CD8-positive, alpha-beta memory T cell (primary cell): Measurements from ENCODE around the gene DDX1. TPM values are rescaled to one million over a fixed set of nuclear protein-coding genes. Genes with fewer than 3 reads are reported as not detected.
A peak's percentile ranks its signal among the peaks of the same experiment; 100 is the strongest.

ENCODE experiments used
- CTCF ChIA-PET: fragments of 350-600 bp; sonication (Branson Sonifier 250); formaldehyde crosslinking; loops from one replicate; lab custom pipeline; 2021; ENCODE audit warnings: antibody characterized with exemption; lab: Charles Lee
- POLR2A ChIA-PET: fragments of 350-600 bp; sonication (Branson Sonifier 250); formaldehyde crosslinking; loops from one replicate; lab custom pipeline; 2021; ENCODE audit warnings: antibody characterized with exemption; lab: Charles Lee
- DNase-seq, 5 donors: peaks; one replicate each; pipeline versions ENCODE4 v3.0.0 to v3.0.0-alpha.2; 2020 to 2022; ENCODE audit warnings: mixed read lengths in 1 of 5
- H3K27ac ChIP-seq: one replicate; pipeline ENCODE4 v1.7.0; 2013; ENCODE audit warnings: low read depth, mild to moderate bottlenecking, low read length, moderate library complexity
- H3K27me3 ChIP-seq: 2 replicates; pipeline ENCODE4 v1.7.0; 2013; ENCODE audit warnings: low read length, mild to moderate bottlenecking; ENCODE audit not compliant: insufficient read depth, poor library complexity, severe bottlenecking
- H3K36me3 ChIP-seq: 2 replicates; pipeline ENCODE4 v1.7.0; 2013; ENCODE audit warnings: mild to moderate bottlenecking, low read length, moderate library complexity; ENCODE audit not compliant: insufficient read depth
- H3K4me1 ChIP-seq: 2 replicates; pipeline ENCODE4 v1.7.0; 2013; ENCODE audit warnings: mild to moderate bottlenecking, low read length, moderate library complexity; ENCODE audit not compliant: insufficient read depth
- H3K4me3 ChIP-seq: 2 replicates; pipeline ENCODE4 v1.7.0; 2013; ENCODE audit warnings: mild to moderate bottlenecking, low read length
- H3K9me3 ChIP-seq: 2 replicates; pipeline ENCODE4 v1.7.0; 2013; ENCODE audit warnings: mild to moderate bottlenecking, low read length
- H3K27ac Mint-ChIP-seq, 8 donors: one replicate each; pipeline ENCODE4 v1.8.0; 2020 to 2021; ENCODE audit warnings: mixed read lengths in 8 of 8, mild to moderate bottlenecking in 6 of 8, inconsistent platforms in 3 of 8, moderate library complexity in 3 of 8
- H3K27me3 Mint-ChIP-seq, 2 donors: one replicate each; pipeline ENCODE4 v1.8.0; 2020 to 2021; ENCODE audit warnings: mixed read lengths in 2 of 2, mild to moderate bottlenecking in 1 of 2, moderate library complexity in 1 of 2
- H3K36me3 Mint-ChIP-seq, 3 donors: one replicate each; pipeline ENCODE4 v1.8.0; 2020 to 2021; ENCODE audit warnings: mixed read lengths in 3 of 3, inconsistent platforms in 1 of 3, mild to moderate bottlenecking in 1 of 3
- H3K4me1 Mint-ChIP-seq, 3 donors: one replicate each; pipeline ENCODE4 v1.8.0; 2020 to 2021; ENCODE audit warnings: mixed read lengths in 3 of 3, inconsistent platforms in 1 of 3, mild to moderate bottlenecking in 1 of 3
- H3K4me3 Mint-ChIP-seq, 7 donors: one replicate each; pipeline ENCODE4 v1.8.0; 2020 to 2021; ENCODE audit warnings: mixed read lengths in 7 of 7, mild to moderate bottlenecking in 6 of 7, moderate library complexity in 4 of 7, inconsistent platforms in 2 of 7
- H3K9me3 Mint-ChIP-seq, 5 donors: one replicate each; pipeline ENCODE4 v1.8.0; 2020 to 2022; ENCODE audit warnings: mixed read lengths in 5 of 5, mild to moderate bottlenecking in 3 of 5, moderate library complexity in 2 of 5, inconsistent platforms in 1 of 5
- polyA plus RNA-seq: library from polyadenylated mRNA; unstranded; fragments of 300-500 nt; fragmentation: Illumina TruSeq; gene quantifications from one replicate; pipeline ENCODE4 v1.2.3, GENCODE V29; 2021
- total RNA-seq, 2 experiments: library from RNA; stranded (reverse); gene quantifications; one replicate each; pipeline ENCODE4 v1.2.3, GENCODE V29; 2021

Gene DDX1
- total and polyA plus RNA-seq, 3 experiments from 2014 or later = 54.1 to 137 (median 132) TPM

- Mint-ChIP-seq H3K9me3 (no peaks in the 10 kb centered on the region), H3K4me3 (no peak overlapping the region), H3K27ac (peak overlapping the region in 1 of 8 donors; percentile 33), H3K36me3 (peaks cover 23 to 93% (median 37%) of the 10 kb centered on the region in 3 donors), H3K27me3 (no peaks in the 10 kb centered on the region), H3K4me1 (peaks cover 0 to 7% (median 4%) of the 10 kb centered on the region in 3 donors)
- no peak overlapping the region for H3K4me3 ChIP-seq
- H3K9me3 ChIP-seq = no peaks in the 10 kb centered on the region
- POLR2A ChIA-PET = no interaction called here
- peaks cover 73% of the 10 kb centered on the region for H3K36me3 ChIP-seq
- H3K27ac ChIP-seq = no peak overlapping the region
- no peaks in the 10 kb centered on the region for H3K27me3 ChIP-seq
- no peaks in the 10 kb centered on the region for H3K4me1 ChIP-seq
- CTCF ChIA-PET = interaction anchor here (1.1 to 1.9 kb wide), 2 partner anchors 24 to 35 kb away, joined by 3 to 4 read pairs; no protein-coding TSS in a partner anchor
- DNase-seq = no peak
Measured at GRCh38 chr2:15601681-15602080, 10.0 kb downstream of the DDX1 start.

DNA sequence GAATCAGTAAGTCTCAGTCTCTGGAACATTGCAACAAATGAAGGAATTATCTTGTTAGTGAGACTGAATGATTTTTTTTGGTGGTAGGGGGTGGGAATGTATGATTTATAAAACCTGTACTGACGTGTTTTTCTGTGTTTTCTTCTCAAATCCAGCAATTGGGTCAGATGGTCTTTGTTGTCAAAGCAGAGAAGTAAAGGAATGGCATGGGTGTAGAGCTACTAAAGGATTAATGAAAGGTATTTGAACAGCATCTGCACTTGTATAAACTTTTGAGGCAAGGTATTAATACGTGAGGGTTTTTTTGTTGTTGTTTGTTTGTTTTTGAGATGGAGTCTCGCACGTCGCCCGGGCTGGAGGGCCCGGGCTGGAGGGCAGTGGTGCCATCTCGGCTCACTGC, 10.7 kb downstream of the DDX1 start:
- Mint-ChIP-seq H3K27ac (no peak overlapping the region), H3K36me3 (peaks cover 23 to 93% (median 36%) of the 10 kb centered on the region in 3 donors), H3K4me1 (peaks cover 0 to 5% (median 4%) of the 10 kb centered on the region in 3 donors), H3K27me3 (no peaks in the 10 kb centered on the region), H3K4me3 (no peak overlapping the region), H3K9me3 (no peaks in the 10 kb centered on the region)
- Histone ChIP-seq H3K4me1 (no peaks in the 10 kb centered on the region), H3K4me3 (no peak overlapping the region), H3K9me3 (no peaks in the 10 kb centered on the region), H3K36me3 (peaks cover 73% of the 10 kb centered on the region), H3K27ac (no peak overlapping the region), H3K27me3 (no peaks in the 10 kb centered on the region)
- CTCF ChIA-PET = interaction anchor here (1.9 kb wide), 1 partner anchor 25 kb away, joined by 4 read pairs; no protein-coding TSS in a partner anchor
- POLR2A ChIA-PET = no interaction called here
- DNase-seq = no peak

- ChIA-PET POLR2A (no interaction called here), CTCF (no interaction called here)
- Mint-ChIP-seq H3K36me3 (peaks cover 23 to 94% (median 35%) of the 10 kb centered on the region in 3 donors), H3K27me3 (no peaks in the 10 kb centered on the region), H3K27ac (peak overlapping the region in 1 of 8 donors; percentile 24), H3K9me3 (no peaks in the 10 kb centered on the region), H3K4me3 (no peak overlapping the region), H3K4me1 (peaks cover 0 to 5% (median 4%) of the 10 kb centered on the region in 3 donors)
- Histone ChIP-seq H3K4me3 (no peak overlapping the region), H3K9me3 (no peaks in the 10 kb centered on the region), H3K27me3 (no peaks in the 10 kb centered on the region), H3K4me1 (no peaks in the 10 kb centered on the region), H3K36me3 (peaks cover 77% of the 10 kb centered on the region), H3K27ac (no peak overlapping the region)
- DNase-seq = no peak
Measured at GRCh38 chr2:15603044-15603765, 11.5 kb downstream of the DDX1 start.

GRCh38 chr2:15603948-15604347, 12.3 kb downstream of the DDX1 start:
- Mint-ChIP-seq H3K27ac (peak overlapping the region in 1 of 8 donors; percentile 23), H3K36me3 (peaks cover 23 to 89% (median 35%) of the 10 kb centered on the region in 3 donors), H3K9me3 (no peaks in the 10 kb centered on the region), H3K27me3 (no peaks in the 10 kb centered on the region), H3K4me3 (no peak overlapping the region), H3K4me1 (peaks cover 0 to 5% (median under 1%) of the 10 kb centered on the region in 3 donors)
- no peak overlapping the region for H3K27ac ChIP-seq
- H3K4me1 ChIP-seq = no peaks in the 10 kb centered on the region
- ChIA-PET CTCF (no interaction called here), POLR2A (no interaction called here)
- no peak overlapping the region for H3K4me3 ChIP-seq
- DNase-seq = no peak
- no peaks in the 10 kb centered on the region for H3K9me3 ChIP-seq
- H3K27me3 ChIP-seq = no peaks in the 10 kb centered on the region
- H3K36me3 ChIP-seq = peaks cover 73% of the 10 kb centered on the region

DNA sequence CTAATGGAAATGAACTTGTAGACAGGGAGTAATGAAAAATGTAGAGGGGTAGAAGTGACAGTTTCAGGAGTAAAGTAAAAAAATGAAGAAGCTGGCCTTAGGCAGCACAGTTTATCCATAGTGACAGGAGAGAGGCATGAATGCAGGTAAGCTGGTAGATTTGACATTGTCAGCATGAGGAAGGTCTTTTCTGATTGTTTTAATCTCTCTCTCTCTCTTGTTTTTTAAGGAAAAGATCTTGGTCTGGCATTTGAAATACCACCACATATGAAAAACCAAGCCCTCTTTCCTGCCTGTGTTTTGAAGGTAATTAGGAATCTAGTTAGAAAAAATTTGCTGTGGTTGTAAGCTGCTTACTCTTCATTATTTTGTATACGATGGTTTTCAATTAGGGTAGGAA, 14.1 kb downstream of the DDX1 start:
- Mint-ChIP-seq H3K36me3 (peaks cover 28 to 92% (median 41%) of the 10 kb centered on the region in 3 donors), H3K4me3 (no peak overlapping the region), H3K4me1 (peaks cover 0 to 5% (median 0%) of the 10 kb centered on the region in 3 donors), H3K9me3 (no peaks in the 10 kb centered on the region), H3K27me3 (no peaks in the 10 kb centered on the region), H3K27ac (peak overlapping the region in 1 of 8 donors; percentile 48)
- no peak for DNase-seq
- H3K4me1 ChIP-seq = no peaks in the 10 kb centered on the region
- peaks cover 65% of the 10 kb centered on the region for H3K36me3 ChIP-seq
- no peaks in the 10 kb centered on the region for H3K27me3 ChIP-seq
- no peak overlapping the region for H3K27ac ChIP-seq
- no peaks in the 10 kb centered on the region for H3K9me3 ChIP-seq
- CTCF ChIA-PET = no interaction called here
- H3K4me3 ChIP-seq = no peak overlapping the region
- POLR2A ChIA-PET = no interaction called here

DNA sequence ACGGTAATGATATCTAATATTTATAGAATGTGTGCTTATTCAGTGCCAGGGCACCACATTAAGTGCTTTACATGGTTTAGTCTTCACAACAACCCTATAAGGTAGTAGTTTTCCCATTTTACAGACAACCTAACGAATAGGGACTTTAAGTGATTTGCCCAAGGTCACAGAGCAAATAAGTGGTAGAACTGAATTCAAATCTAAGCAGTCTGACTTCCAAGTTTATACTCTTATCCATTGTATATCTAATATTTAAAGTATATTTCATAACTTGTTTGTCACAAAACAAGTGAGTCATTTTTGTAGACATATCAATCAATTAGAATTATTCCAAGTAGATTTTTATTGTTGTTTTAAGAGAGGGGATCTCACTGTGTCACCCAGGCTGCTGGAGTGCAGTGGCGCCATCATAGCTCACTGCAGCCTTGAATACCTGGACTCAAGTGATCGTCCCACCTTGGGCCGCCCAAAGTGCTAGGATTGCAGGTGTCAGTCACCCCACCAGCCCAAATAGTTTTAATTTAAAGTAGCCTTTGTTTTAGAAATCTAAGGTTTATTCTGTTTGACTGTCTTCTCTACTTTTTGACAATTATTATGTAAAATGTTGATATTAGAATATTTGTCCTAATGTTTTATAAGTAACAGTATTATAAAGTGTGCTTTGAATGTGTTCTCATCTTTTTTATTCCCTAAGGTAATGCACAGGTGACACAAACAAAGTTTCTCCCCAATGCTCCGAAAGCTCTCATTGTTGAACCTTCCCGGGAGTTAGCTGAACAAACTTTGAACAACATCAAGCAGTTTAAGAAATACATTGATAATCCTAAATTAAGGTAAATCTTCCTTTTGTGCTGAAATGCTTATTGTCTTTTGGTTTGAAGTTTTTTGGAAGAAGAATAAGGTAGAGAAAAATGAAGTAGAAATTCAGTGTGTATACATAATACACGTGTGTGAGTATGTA, 15.1 kb downstream of the DDX1 start:
- CTCF ChIA-PET = no interaction called here
- peaks cover 0 to 5% (median 0%) of the 10 kb centered on the region in 3 donors for H3K4me1 Mint-ChIP-seq
- H3K27ac Mint-ChIP-seq = no peak overlapping the region
- H3K9me3 Mint-ChIP-seq = no peaks in the 10 kb centered on the region
- H3K27me3 Mint-ChIP-seq = no peaks in the 10 kb centered on the region
- Histone ChIP-seq H3K4me1 (no peaks in the 10 kb centered on the region), H3K36me3 (peaks cover 60% of the 10 kb centered on the region), H3K27me3 (no peaks in the 10 kb centered on the region), H3K27ac (no peak overlapping the region), H3K9me3 (no peaks in the 10 kb centered on the region), H3K4me3 (no peak overlapping the region)
- H3K4me3 Mint-ChIP-seq = no peak overlapping the region
- peaks cover 28 to 82% (median 36%) of the 10 kb centered on the region in 3 donors for H3K36me3 Mint-ChIP-seq
- POLR2A ChIA-PET = no interaction called here
- no peak for DNase-seq

DNA sequence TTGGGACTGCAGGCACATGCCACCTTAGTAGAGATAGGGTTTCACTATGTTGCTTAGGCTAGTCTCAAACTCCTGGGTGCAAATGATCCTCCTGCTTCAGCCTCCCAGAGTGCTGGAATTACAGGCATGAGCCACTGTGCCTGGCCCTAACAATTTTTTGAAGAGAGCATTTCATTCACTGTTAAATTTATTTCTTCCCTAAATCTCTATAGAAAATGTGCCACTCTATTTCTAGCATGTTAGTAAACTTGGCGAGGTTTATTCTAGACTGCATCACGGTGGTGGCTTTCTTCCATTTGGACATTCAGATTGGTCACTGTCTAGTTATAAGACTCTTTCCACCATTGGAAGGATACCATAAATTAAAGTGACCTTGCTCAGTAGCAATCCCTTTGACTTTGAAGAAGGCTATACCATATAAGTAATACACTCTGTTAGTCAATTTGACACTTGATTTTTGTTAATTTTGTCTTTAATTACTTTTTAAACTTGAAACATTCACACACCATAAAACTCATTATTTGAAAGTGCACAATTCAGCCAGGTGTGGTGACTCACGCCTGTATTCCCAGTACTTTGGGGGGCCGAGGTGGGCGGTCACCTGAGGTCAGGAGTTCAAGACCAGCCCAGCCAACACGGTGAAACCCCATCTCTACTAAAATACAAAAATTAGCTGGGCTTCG, 16.2 kb downstream of the DDX1 start:
- Mint-ChIP-seq H3K4me1 (peaks cover 0 to 5% (median 0%) of the 10 kb centered on the region in 3 donors), H3K27me3 (no peaks in the 10 kb centered on the region), H3K9me3 (no peaks in the 10 kb centered on the region), H3K27ac (peak overlapping the region in 1 of 8 donors; percentile 41), H3K4me3 (no peak overlapping the region), H3K36me3 (peaks cover 26 to 72% (median 33%) of the 10 kb centered on the region in 3 donors)
- H3K27me3 ChIP-seq = no peaks in the 10 kb centered on the region
- ChIA-PET POLR2A (no interaction called here), CTCF (no interaction called here)
- no peak for DNase-seq
- H3K9me3 ChIP-seq = no peaks in the 10 kb centered on the region
- no peak overlapping the region for H3K27ac ChIP-seq
- no peak overlapping the region for H3K4me3 ChIP-seq
- H3K36me3 ChIP-seq = peaks cover 49% of the 10 kb centered on the region
- no peaks in the 10 kb centered on the region for H3K4me1 ChIP-seq
